ENCODE measurements around the gene AOC2.
"Not testable (repeated sequence)": the region's sequence is repeated elsewhere in the genome, so short reads cannot be mapped to it uniquely, and the experiment has no call there.

Gene AOC2

DNA sequence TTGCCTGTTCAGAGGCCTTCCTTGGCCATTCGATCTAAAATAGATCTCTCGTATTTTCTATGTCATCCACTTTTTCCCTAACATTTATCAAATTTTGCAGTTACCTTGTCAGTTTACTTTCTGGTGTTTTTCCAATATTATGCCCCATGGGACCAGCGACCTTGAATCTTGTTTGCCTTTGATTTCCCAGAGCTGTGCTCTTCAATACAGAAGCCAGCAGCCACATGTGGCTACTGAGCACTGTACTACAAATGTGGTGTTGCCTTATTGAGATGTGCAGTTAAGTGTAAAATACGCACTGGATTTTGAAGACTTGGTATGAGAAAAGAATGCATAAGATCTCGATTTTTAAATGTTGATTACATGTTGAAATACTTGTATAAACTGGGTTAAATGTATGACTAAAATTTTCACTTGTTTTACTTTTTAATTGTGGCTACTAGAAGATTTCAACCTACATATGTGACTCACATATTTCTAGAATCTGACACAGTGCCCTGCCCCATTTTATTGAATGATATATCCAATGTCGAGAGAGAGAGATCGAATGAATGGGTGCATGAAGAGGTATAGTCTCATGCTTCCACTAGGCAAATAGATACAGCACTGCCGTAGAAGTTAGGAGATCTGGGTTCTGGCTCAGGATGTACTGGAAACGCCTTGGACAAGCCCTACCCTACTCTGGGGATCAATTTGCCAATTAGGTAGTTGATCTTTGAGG lies 12.0 kb upstream of the AOC2 start:
- no peak for DNase-seq

DNA sequence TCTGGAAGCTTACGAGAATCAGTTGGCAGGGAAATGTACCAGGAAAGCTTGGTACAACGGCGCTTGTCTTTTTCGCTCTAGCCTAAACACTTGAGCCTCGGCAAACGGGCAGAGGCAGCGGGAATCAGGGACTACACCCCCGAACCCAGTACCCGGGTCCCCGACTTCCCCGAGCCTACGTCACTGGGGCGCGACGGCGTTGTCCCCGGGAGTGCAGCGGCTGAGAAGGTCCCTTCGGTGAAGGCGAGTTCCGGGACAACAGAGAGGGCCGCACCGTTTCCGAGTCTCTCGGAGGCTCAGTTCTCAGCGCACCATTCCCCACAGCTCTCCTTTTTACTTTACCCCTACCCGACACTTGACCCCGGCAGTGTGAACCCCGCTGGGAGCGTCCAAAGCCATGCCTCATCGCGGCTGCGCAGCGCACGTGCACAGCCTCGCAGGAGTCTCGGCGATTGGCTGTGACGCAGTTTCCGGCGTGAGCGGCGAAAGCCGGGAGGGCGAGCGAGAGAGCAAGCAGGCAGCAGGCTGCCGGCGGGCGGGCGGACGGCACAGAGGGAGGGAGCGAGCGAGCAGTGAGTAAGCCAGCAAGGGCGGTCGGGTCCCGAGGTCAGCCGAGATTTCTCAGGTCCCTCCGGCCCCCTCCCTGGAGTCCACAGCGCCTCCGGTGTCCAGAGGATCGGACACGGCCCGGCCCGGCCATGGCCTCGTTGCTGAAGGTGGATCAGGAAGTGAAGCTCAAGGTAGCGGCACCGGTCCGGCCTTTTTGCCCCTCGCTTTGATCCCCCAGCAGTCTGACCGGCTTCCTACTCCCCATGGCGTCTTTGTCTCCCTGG lies 11.2 kb upstream of the AOC2 start, which contains the start of gene PSME3:
Gene PSME3, plus strand, starts transcription at position 464 of the 833 bp plus-strand sequence. Its CDS starts 235 bp downstream, at position 699.
- DNase-seq, result peak; percentile 88 to 91

DNA sequence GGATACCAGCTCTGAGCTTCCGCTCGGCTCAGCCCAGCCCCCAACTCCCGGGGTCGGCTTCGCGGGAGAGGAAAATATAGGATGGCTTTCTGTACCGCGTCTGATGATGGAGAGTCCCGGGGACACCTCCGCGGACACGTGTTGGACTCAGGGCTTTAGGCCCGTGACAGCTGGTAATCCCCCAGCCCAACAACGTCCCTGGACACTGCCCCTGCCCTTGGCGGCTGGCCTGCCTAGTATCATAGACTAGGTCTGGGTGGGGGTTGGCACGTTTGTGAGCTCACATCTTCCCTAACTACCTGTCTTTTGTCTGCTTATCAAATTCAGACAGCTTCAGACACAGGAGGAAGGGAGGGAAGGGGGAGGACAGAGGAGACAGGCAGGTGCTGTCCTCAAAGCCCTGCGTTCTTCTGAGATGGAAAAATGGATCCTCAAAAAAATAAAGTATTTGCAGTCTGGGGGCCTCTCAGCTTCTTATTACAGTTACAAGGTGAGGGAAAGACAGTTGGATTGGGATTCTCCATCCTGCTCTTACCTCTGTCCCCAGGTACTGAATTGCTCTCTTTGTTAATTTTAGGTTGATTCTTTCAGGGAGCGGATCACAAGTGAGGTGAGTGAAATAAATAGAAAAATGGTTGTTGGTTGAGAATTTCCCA lies 10.5 kb upstream of the AOC2 start:
- DNase-seq, result no peak

DNA sequence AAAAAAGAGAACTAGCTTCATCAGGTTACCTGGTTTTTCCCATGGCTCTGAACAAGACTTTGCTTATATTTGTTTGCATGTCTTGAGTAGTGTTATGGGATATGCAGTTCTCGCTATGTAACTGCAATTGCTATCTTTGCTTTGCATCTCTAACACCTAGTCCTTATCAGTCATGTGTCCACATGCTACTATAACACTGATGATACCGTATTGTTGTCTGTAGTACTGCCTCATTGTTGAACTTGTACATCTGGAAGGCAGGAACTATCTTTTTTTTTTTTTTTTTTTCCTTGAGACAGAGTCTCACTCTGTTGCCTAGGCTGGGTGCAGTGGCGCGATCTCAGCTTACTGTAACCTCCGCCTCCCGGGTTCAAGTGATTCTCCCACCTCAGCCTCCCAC lies 8.6 kb upstream of the AOC2 start:
- DNase-seq, result no peak

DNA sequence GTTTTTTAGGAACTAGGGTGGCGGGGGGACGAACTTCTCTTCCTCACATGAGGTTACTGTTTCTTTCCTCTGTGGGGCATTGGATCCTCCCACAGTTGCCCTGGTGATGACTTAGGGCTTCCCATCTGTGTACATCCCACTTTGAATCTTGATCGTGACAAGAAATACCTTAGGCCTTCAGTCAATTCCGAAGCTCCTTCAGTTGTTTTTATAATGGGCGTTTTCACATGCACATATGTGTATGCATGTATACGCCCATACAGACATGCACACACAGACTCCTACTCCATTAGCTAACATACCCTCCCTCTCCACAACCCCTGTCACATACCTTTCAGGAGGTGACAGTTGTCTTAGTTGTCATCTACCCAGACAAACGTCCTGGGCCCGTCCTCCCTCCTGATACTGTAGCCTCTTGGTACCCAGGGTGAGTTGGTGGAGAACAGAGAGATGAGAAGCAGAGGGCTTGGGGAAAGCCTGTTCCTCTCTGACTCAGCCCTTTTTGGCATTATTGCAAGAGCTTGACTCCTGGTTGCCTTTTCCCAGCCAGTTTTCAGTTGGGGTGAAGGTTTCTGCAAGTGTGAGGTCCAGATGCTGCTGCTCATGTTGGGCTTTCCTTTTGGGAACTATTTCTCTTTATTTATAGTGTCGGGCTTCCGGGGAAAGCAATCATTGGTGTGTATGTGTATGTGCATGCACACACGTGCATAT lies 2.2 kb upstream of the AOC2 start:
- no peak for DNase-seq

DNA sequence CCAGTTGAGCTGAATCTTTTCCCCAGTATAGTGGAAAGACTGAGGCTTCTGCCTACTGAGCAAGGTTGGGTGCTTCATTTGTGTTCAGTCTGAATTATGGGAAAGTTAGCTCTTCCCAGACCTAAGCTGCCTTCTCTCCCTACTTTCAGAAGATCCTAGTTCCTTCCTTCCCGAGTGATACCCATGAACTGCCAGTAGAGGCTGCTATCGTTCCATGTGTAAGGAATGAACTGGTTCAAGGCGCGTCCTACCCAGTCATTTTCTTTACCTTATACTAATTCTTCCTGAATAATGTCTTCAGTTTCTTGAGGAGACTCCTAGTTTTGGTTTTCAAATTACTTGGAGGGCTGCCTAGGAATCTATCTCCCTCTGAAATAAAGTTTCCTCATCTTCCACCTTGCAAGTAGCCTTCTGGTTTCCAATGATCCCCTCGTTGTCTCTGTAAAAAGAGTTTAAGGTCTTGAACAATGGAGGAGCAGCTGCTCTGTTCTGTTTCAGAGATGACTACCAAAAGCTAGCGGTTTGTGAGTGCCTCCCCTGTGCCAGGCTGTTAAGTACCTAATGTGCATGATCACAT lies 934 bp upstream of the AOC2 start:
- DNase-seq, result peak; percentile 14 to 31

DNA sequence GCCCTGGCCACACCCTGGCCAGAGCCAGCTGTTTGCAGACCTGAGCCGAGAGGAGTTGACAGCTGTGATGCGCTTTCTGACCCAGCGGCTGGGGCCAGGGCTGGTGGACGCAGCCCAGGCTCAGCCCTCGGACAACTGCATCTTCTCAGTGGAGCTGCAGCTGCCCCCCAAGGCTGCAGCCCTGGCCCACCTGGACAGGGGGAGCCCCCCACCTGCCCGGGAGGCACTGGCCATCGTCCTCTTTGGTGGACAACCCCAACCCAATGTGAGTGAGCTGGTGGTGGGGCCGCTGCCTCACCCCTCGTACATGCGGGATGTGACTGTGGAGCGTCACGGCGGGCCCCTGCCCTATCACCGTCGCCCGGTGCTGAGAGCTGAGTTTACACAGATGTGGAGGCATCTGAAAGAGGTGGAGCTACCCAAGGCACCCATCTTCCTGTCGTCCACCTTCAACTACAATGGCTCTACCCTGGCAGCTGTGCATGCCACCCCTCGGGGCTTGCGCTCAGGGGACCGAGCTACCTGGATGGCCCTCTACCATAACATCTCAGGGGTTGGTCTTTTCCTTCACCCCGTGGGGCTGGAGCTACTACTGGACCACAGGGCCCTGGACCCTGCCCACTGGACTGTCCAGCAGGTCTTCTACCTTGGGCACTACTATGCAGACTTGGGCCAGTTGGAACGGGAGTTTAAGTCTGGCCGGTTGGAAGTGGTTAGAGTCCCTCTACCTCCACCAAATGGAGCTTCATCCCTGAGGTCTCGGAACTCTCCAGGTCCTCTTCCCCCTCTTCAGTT lies 578 bp downstream of the AOC2 start:
- no peak for DNase-seq

DNA sequence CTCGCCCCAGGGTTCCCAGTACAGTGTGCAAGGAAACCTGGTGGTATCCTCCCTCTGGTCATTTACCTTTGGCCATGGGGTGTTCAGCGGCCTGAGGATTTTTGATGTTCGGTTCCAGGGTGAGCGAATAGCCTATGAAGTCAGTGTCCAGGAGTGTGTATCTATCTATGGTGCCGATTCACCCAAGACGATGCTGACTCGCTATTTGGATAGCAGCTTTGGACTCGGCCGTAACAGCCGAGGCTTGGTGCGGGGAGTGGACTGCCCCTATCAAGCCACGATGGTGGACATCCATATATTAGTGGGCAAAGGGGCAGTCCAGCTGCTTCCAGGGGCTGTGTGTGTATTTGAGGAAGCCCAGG lies 1.2 kb downstream of the AOC2 start:
- DNase-seq, result no peak

DNA sequence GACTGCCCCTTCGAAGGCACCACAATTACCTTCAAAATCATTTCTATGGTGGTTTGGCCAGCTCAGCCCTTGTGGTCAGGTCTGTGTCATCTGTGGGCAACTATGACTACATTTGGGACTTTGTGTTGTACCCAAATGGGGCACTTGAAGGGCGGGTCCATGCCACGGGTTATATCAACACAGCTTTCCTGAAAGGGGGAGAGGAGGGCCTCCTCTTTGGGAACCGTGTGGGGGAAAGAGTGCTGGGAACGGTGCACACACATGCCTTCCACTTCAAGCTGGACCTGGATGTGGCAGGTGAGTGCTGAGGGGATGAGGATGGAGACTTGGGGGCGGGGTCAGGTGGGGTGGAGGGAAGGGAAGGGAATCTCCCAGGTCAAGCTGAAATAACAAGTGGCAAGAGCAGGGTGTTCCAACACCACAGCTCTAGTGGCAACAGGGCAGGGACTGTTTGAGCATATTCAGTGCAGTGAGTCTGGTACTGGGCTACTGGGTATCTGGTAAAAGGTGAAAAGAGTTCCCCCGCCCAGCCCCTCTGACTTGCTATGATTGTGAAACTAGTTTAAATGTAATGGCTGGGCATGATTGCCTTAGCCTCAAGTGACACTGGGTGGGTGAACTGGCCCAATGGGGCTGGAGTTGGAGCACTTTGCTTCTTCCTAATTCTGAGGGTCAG lies 1.7 kb downstream of the AOC2 start:
- DNase-seq, result no peak

DNA sequence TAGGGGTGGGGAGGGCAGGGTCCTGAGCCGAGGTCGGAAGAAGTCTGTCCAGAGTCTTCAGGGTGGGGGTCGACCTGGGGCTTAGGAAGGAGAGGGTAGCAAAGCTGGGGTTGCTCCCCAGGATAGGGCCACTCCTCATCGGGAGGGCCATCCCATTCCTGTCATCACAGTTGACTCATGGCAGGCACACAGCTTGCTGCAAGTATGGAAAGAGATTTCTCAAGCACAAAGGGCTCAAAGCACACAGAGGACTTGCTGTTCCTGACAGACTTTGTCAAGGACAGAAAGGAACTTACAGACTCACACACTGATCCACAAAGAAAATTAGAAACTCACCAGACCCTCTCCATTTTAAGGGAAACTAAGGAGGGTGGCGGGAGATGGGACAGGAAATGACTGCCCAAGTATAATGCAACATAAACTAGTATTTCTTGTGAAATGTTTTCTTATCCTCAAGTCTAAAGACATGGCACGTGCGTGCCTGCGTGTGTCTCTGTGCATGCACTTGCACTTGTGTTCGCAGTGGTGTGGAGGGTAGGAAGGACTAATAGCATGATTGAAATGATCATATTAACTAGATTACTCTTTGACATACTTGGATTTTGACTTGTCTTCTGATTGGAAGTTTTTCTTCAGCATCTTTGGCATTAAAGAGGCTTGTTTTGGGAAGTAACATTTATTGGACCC lies 2.4 kb downstream of the AOC2 start:
- no peak for DNase-seq

DNA sequence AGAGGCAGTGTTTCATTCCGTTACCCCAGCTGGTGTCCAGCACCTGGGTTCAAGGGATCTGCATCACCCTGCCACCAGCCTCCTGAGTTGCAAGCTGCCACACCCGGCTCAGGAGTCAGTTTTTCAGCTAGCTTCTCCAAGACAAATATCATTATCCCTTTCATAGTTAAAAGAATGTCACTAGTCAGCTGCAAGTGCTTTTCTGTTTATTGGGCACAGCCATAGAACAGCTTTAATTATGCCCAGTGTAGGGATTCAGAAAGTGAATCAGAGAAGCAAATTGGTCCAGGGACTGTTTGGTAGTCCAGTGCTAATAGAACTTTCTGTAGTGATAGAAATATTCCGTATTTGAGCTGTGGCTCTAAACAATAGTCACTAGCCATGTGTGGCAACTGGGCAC lies 3.7 kb downstream of the AOC2 start:
- no peak for DNase-seq

DNA sequence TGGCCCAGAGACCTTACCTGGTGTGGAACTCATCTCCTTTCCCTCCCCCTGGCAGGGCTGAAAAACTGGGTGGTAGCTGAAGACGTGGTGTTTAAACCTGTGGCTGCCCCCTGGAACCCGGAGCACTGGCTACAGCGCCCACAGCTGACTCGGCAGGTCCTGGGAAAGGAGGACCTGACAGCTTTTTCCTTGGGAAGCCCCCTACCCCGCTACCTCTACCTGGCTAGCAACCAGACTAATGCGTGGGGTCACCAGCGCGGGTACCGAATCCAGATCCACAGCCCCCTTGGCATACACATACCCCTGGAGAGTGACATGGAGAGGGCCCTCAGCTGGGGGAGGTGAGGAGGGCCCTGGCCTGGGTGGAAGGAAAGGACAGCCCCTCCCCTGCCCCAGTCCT lies 4.7 kb downstream of the AOC2 start:
- DNase-seq, result no peak

DNA sequence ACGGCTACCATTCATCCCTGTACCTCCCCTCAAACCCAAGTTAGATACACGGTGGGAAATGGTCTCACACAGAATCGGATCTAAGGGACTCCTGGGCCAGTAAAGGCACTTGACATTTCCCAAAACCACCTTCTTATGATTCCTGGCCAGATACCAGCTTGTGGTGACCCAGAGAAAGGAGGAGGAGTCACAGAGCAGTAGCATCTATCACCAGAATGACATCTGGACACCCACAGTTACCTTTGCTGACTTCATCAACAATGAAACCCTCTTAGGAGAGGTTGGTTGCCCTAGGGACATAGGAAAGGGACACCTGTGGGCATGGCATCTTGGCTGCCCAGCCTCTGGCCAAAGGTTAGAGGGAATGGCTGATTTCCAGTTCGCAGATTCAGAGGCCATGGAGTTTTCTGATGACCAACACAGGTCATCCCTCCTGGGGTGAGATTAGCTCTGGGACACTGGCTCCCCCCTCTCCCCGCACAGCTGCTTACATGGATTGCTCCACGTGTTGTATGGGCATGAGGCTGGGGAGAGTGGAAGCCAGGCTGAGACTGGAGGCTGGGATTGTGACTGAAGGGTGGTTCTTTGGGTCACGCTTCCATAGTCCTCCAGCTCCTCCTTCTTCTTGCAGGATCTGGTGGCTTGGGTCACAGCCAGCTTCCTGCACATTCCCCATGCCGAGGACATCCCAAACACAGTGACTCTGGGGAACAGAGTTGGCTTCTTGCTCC lies 5.2 kb downstream of the AOC2 start:
- DNase-seq, result no peak

DNA sequence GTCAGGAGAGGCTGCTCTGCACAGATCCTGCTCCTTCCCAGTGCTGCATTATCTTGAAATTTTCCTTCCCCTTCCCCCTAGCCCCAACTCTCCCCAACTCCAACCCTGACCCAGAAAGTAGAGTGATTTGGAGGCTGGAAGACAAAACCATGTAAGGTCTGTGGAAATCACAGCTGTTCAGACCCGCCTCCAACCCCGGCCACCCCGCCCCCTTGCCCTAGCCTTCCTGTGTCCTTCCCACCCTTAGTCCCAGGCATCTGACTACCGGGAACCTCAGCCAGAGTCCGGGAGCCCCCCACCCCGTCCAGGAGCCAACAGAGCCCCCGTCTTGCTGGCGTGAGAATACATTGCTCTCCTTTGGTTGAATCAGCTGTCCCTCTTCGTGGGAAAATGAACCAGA lies 6.6 kb downstream of the AOC2 start, which contains the start of gene AOC3:
Gene AOC3, plus strand, starts transcription at position 246 of the 400 bp plus-strand sequence. Its CDS starts 145 bp downstream, at position 391.
- no peak for DNase-seq

DNA sequence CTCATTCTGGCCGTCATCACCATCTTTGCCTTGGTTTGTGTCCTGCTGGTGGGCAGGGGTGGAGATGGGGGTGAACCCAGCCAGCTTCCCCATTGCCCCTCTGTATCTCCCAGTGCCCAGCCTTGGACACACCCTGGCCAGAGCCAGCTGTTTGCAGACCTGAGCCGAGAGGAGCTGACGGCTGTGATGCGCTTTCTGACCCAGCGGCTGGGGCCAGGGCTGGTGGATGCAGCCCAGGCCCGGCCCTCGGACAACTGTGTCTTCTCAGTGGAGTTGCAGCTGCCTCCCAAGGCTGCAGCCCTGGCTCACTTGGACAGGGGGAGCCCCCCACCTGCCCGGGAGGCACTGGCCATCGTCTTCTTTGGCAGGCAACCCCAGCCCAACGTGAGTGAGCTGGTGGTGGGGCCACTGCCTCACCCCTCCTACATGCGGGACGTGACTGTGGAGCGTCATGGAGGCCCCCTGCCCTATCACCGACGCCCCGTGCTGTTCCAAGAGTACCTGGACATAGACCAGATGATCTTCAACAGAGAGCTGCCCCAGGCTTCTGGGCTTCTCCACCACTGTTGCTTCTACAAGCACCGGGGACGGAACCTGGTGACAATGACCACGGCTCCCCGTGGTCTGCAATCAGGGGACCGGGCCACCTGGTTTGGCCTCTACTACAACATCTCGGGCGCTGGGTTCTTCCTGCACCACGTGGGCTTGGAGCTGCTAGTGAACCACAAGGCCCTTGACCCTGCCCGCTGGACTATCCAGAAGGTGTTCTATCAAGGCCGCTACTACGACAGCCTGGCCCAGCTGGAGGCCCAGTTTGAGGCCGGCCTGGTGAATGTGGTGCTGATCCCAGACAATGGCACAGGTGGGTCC lies 7.2 kb downstream of the AOC2 start:
- not testable (repeated sequence) for DNase-seq

DNA sequence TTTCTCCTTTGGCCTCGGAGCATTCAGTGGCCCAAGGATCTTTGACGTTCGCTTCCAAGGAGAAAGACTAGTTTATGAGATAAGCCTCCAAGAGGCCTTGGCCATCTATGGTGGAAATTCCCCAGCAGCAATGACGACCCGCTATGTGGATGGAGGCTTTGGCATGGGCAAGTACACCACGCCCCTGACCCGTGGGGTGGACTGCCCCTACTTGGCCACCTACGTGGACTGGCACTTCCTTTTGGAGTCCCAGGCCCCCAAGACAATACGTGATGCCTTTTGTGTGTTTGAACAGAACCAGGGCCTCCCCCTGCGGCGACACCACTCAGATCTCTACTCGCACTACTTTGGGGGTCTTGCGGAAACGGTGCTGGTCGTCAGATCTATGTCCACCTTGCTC lies 8.0 kb downstream of the AOC2 start:
- DNase-seq, result no peak

DNA sequence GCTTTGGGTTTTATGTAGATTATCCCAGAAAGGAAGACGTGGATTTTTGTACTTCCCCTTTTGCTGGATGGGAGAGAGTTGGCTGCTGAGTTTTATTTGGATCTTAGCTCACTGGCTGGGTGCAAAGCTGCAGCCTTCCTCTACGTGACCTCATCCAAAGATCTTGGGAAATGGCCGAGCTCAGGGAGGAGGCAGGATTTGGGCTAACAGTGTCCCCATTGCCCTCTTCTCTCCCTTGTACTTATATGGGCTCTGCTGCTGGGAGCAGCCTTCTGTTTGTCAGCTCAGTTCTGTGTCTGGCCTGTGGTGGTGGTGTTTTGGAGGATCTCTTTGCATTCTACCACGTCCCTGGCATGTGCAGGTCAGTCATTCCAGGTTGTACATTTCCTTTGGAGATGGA lies 8.6 kb downstream of the AOC2 start:
- DNase-seq, result no peak

DNA sequence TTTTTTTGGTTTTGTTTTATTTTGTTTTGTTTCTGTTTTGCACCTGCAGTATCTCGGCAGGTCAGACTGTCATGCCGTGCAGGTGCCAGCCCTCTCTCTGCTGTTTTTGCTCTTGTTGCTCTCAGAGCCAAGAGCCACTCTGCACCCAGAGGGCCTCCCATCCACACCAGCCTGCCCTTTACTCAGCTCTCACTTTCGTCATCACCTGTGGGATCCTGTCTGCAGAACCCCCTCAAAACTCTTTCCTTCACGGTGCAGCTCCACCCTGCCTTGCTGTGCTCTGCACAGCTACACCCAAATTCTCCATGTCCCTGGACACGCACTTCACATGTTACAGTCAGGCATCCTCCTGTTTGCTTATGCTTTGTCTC lies 9.2 kb downstream of the AOC2 start:
- DNase-seq, result no peak
